Effector memory CD4-positive, alpha-beta T cell (primary cell): ENCODE results near the gene EXOC5.

Experiments
- DNase-seq, 3 donors: peaks; one replicate each; pipeline ENCODE4 v3.0.0-alpha.2; 2020
- H3K27ac ChIP-seq: 2 replicates; pipeline ENCODE4 v1.7.0; 2013; ENCODE audit warnings: mild to moderate bottlenecking, low read length, moderate library complexity; ENCODE audit not compliant: insufficient read depth, poor library complexity, severe bottlenecking
- H3K27me3 ChIP-seq: replicated peaks from 2 replicates; pipeline ENCODE4 v1.7.0; 2013; ENCODE audit warnings: mild to moderate bottlenecking, low read length; ENCODE audit not compliant: insufficient read depth, control insufficient read depth, poor library complexity, severe bottlenecking
- H3K36me3 ChIP-seq: 2 replicates; pipeline ENCODE4 v1.7.0; 2013; ENCODE audit warnings: mild to moderate bottlenecking, low read length, moderate library complexity; ENCODE audit not compliant: control insufficient read depth, insufficient read depth
- H3K4me1 ChIP-seq: 2 replicates; pipeline ENCODE4 v1.7.0; 2013; ENCODE audit warnings: low read length, mild to moderate bottlenecking; ENCODE audit not compliant: control insufficient read depth, insufficient read depth, poor library complexity, severe bottlenecking
- H3K4me3 ChIP-seq: 2 replicates; pipeline ENCODE4 v1.7.0; 2013; ENCODE audit warnings: low read length, low read depth, mild to moderate bottlenecking; ENCODE audit not compliant: insufficient read depth, poor library complexity, severe bottlenecking
- H3K9me3 ChIP-seq: 2 replicates; pipeline ENCODE4 v1.7.0; 2013; ENCODE audit warnings: mild to moderate bottlenecking, low read length, moderate library complexity; ENCODE audit not compliant: control insufficient read depth

The EXOC5 gene

DNA sequence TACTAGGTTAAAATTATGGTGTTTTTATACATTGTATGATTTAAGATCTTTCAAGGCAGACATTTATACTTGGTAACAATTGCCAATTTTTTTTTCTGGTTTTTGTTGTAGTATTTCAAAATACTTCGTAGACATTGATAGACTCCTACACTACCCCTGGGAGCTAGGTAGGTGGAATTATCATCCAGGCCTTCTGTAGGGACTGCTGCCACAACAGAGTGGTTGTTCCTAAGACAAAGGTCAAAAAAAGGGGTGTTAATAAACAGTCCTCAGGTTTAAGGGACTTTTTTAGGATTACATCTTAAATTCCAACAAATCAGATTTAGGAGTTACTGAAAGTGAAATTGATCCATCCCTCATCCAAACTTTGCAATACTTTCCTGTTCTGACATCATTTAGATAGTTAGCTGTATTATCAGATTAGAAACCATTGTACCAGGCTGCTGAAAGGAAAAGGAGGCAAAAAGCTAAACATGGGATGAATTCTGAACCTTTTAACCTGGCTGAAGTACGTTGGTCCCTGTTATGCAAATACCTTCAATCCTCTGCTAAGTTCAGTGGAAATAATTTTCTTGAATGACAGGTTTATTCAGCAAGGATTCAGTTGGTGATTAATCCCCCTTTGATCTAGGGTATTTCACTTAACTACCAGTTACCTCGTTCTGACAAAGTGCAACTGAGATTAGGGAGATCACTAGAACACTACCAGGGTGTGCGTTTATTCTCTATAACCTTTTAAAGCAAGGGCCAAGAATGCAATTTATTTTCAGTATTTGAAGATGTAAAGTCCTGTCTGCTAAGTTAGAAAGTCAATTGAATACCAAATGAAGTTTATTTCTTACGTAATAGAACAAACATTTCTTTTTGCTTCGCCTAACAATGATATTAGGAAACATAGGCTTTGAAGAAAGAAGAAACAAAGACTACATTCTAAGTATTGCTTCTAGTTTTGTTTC is 23.3 kb upstream of the EXOC5 start:
- no peaks in the 10 kb centered on the region for H3K9me3 ChIP-seq
- no peak overlapping the region for H3K27ac ChIP-seq
- DNase-seq, result no peak
- H3K4me3 ChIP-seq, result no peak overlapping the region
- no peaks in the 10 kb centered on the region for H3K27me3 ChIP-seq
- H3K4me1 ChIP-seq, result no peaks in the 10 kb centered on the region
- no peaks in the 10 kb centered on the region for H3K36me3 ChIP-seq

DNA sequence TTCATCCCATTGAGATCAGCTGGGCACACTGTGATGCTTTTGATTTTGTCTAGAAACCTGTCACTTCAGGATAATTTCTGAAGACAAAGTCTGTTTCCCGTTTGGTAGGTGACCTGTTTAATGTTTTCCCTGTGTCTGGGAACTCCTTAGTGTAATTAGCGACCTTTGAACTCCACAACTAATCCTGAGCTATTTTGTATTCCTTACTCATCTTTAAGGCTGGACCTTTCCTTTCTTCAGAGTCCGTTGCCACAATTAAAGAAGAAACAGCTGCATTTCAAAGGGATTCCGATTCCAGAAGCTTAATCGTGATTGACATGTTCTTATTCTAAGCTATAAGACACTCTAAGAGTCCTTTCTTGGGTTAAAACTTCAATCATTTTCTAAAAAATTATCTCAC is 22.0 kb upstream of the EXOC5 start:
- Histone ChIP-seq H3K36me3 (peaks cover 10% of the 10 kb centered on the region), H3K27ac (no peak overlapping the region), H3K4me3 (no peak overlapping the region)

GRCh38 chr14:57287745-57288144 is 19.0 kb upstream of the EXOC5 start:
- no peak overlapping the region for H3K27ac ChIP-seq
- H3K9me3 ChIP-seq, result no peaks in the 10 kb centered on the region
- DNase-seq, result no peak
- no peaks in the 10 kb centered on the region for H3K4me1 ChIP-seq
- H3K27me3 ChIP-seq, result no peaks in the 10 kb centered on the region
- peaks cover 24% of the 10 kb centered on the region for H3K36me3 ChIP-seq
- no peak overlapping the region for H3K4me3 ChIP-seq

More for the DNA sequence above, 22.0 kb upstream of the EXOC5 start:
- H3K9me3 ChIP-seq, result no peaks in the 10 kb centered on the region
- DNase-seq, result no peak
- no peaks in the 10 kb centered on the region for H3K4me1 ChIP-seq
- H3K27me3 ChIP-seq, result no peaks in the 10 kb centered on the region

DNA sequence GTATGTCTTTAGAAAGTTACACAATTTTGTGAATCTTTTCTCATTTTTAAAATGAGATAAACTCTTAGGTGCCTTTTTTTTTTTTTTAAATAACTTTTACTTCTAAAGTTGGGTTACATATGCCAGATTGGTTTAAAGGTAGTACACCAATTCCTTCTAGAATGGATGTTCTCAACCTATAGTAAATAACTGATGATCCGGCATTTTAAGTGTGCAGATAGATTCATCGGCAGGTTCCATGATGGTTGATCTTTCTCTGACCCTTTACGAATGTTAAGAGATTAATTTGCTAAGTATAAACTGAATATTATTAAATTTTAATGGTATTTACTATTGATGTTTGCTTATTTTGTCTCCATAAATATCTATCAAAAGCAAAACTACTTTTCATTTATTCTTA is 8.4 kb upstream of the EXOC5 start:
- Histone ChIP-seq H3K9me3 (no peaks in the 10 kb centered on the region), H3K4me3 (no peak overlapping the region), H3K27me3 (no peaks in the 10 kb centered on the region), H3K27ac (no peak overlapping the region), H3K4me1 (no peaks in the 10 kb centered on the region), H3K36me3 (peaks cover 22% of the 10 kb centered on the region)
- no peak for DNase-seq

- Histone ChIP-seq H3K4me1 (no peaks in the 10 kb centered on the region), H3K36me3 (peaks cover 17% of the 10 kb centered on the region), H3K4me3 (no peak overlapping the region), H3K9me3 (no peaks in the 10 kb centered on the region), H3K27ac (no peak overlapping the region), H3K27me3 (no peaks in the 10 kb centered on the region)
- no peak for DNase-seq
Measured at GRCh38 chr14:57275023-57275664, 6.4 kb upstream of the EXOC5 start.

DNA sequence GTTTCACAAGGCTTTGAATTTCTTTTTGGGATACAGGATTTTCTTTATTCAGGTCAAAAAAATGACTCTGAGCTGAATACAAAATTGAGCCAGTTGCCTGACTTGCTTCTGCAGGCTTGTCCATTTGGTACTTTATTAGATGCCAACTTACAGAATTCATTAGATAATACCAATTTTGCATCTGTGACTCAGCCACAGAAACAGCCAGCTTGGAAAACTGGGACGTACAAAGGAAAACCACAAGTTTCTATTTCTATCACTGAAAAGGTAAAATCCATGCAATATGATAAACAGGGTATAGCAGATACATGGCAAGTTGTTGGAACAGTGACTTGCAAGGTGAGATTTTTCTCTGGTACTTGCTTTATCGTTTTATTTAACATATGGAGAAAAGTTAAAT is 5.8 kb upstream of the EXOC5 start:
- DNase-seq, result no peak
- Histone ChIP-seq H3K27me3 (no peaks in the 10 kb centered on the region), H3K4me3 (no peak overlapping the region), H3K9me3 (no peaks in the 10 kb centered on the region), H3K36me3 (peaks cover 17% of the 10 kb centered on the region), H3K4me1 (no peaks in the 10 kb centered on the region), H3K27ac (no peak overlapping the region)

DNA sequence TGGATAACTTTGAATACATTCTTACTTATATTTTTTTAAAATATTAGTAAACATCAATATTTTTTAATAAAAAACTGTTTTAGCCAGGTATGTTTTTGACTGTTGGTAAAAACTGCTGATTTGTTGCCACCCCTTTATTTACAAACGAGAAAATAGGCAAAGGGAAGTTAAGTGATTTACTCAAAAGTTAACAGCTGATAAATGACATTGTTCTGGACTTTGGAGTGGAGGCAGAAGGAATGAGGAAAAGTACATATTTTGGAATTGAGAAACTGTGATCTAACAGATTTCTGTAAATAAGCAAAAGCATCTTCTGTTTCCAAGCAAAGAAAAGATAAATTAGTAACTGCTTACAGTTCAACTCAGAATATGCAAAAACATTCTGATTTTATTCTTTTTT is 4.5 kb upstream of the EXOC5 start:
- Histone ChIP-seq H3K36me3 (peaks cover 14% of the 10 kb centered on the region), H3K27me3 (no peaks in the 10 kb centered on the region), H3K27ac (no peak overlapping the region), H3K4me3 (no peak overlapping the region), H3K9me3 (no peaks in the 10 kb centered on the region), H3K4me1 (no peaks in the 10 kb centered on the region)
- no peak for DNase-seq

- Histone ChIP-seq H3K27ac (no peak overlapping the region), H3K27me3 (no peaks in the 10 kb centered on the region), H3K4me3 (no peak overlapping the region), H3K36me3 (no peaks in the 10 kb centered on the region), H3K4me1 (no peaks in the 10 kb centered on the region), H3K9me3 (no peaks in the 10 kb centered on the region)
- no peak for DNase-seq
Measured at GRCh38 chr14:57266065-57266464, 2.6 kb downstream of the EXOC5 start.

GRCh38 chr14:57262117-57262516 is 6.6 kb downstream of the EXOC5 start:
- no peak overlapping the region for H3K4me3 ChIP-seq
- no peaks in the 10 kb centered on the region for H3K9me3 ChIP-seq
- no peak overlapping the region for H3K27ac ChIP-seq
- no peak for DNase-seq
- H3K27me3 ChIP-seq, result no peaks in the 10 kb centered on the region
- no peaks in the 10 kb centered on the region for H3K36me3 ChIP-seq
- no peaks in the 10 kb centered on the region for H3K4me1 ChIP-seq

GRCh38 chr14:57261604-57262003 is 7.1 kb downstream of the EXOC5 start:
- Histone ChIP-seq H3K36me3 (no peaks in the 10 kb centered on the region), H3K4me1 (no peaks in the 10 kb centered on the region), H3K27me3 (no peaks in the 10 kb centered on the region), H3K4me3 (no peak overlapping the region), H3K9me3 (no peaks in the 10 kb centered on the region), H3K27ac (no peak overlapping the region)
- DNase-seq, result no peak
